H1 (cell line): ENCODE results near the gene PSMD13. TPM values are rescaled to one million over a fixed set of nuclear protein-coding genes. Genes with fewer than 3 reads are reported as not detected.

Experiments
- CTBP2 ChIP-seq: IDR thresholded peaks from 2 replicates; pipeline ENCODE4 v1.7.0; 2011; ENCODE audit warnings: borderline replicate concordance, mild to moderate bottlenecking, moderate library complexity, mixed read lengths, low read length; ENCODE audit not compliant: insufficient read depth, insufficient read length
- HDAC2 ChIP-seq, 2 experiments: fragments of 300-600 bp in 1 of 2; sonication (generic) in 1 of 2; IDR thresholded peaks; 2 replicates each; pipeline ENCODE4 v1.6.1; 2011 to 2012; ENCODE audit warnings: low read depth in 2 of 2, low read length in 2 of 2, mild to moderate bottlenecking in 2 of 2, moderate library complexity in 2 of 2, borderline replicate concordance in 1 of 2, inconsistent platforms in 1 of 2
- POLR2AphosphoS5 ChIP-seq: IDR thresholded peaks from 2 replicates; pipeline ENCODE4 v1.6.1; 2011; ENCODE audit warnings: low read depth, low read length
- RFX5 ChIP-seq: IDR thresholded peaks from 2 replicates; pipeline ENCODE4 v1.6.1; 2011; ENCODE audit warnings: low read depth, low read length, improper control_type of control experiment, borderline replicate concordance
- polyA plus RNA-seq, 7 experiments: library from polyadenylated mRNA; depleted of rRNA in 3 of 7; stranded (reverse) in 5 of 7; unstranded in 2 of 7; fragments of >200 nt in 5 of 7; fragments of 200-250 nt in 2 of 7; gene quantifications; 1 replicate in 5 of 7; 2 replicates in 1 of 7; 4 replicates in 1 of 7; pipeline versions ENCODE4 v1.2.1 to v1.2.3, GENCODE V29; 2011 to 2013; ENCODE audit warnings: missing spikeins in 2 of 7, mixed read lengths in 2 of 7
- total RNA-seq: library from RNA; stranded (reverse); fragmentation: NEBNext Ultra II Directional; extraction: Animal tissue kit (Norgen Biotek cat#: 25700); gene quantifications from 2 replicates; pipeline ENCODE4 v1.2.1, GENCODE V29; 2021
- TF ChIP-seq, protein P1 (sequence below): IDR thresholded peaks from 2 replicates; pipeline ENCODE4 v1.6.1; 2011; ENCODE audit warnings: low read depth, mild to moderate bottlenecking, low read length; ENCODE audit not compliant: insufficient read depth

The PSMD13 gene
- total and polyA plus RNA-seq, 2 of the 8 experiments (the other 6 are each of a cell fraction or from before 2014, with no cell fraction given) = 121 to 141 TPM

DNA sequence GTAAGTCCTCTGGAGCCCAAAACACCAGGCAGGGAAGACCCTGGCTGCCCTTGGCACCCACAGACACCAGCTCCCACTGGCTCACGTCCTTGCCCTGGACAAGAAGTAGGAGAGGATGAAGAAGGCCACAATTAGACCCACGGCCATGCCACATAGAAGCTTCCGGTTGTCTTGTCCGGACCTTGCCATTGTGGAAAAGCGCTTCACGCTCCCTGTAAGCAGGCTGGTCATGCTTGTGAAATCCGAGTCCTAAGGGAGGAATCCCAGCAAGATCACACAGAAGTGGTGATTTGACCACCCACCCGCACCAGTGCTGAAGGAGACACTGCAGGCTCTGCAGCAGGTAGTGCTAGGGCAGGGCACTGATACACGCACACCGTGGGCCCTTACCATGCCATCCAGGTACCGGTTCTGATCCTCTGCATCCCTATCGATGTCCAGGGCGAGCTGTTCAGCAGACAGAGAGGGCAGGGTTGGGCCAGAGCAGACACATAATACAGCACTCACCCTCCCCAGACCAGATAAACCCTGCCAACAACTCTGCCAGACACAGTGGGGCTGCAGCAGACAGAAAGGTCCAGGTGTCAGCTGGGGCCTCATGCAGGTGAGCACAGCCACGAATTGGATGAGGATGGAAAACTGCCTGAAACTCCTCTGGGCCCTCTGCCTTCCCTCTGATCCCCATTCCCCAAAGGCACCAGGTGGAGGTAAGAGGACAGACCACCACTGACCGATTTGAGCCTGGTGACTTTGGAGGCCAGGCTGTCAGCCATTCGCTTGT is 31.4 kb upstream of the PSMD13 start (continued):
- TF ChIP-seq CTBP2 (no peak), RFX5 (no peak), HDAC2 (IDR thresholded peaks at IDR 0.05; ENCODE audit: borderline replicate concordance in 1 of 2, low read depth in 2 of 2, low read length in 2 of 2) (no peak), POLR2AphosphoS5 (no peak)
- TF ChIP-seq, protein P1, sequence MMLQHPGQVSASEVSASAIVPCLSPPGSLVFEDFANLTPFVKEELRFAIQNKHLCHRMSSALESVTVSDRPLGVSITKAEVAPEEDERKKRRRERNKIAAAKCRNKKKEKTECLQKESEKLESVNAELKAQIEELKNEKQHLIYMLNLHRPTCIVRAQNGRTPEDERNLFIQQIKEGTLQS = no peak
